Measurements from ENCODE around the gene LMNTD1.
"Not testable (repeated sequence)": the region's sequence is repeated elsewhere in the genome, so short reads cannot be mapped to it uniquely, and the experiment has no call there.

Gene LMNTD1

DNA sequence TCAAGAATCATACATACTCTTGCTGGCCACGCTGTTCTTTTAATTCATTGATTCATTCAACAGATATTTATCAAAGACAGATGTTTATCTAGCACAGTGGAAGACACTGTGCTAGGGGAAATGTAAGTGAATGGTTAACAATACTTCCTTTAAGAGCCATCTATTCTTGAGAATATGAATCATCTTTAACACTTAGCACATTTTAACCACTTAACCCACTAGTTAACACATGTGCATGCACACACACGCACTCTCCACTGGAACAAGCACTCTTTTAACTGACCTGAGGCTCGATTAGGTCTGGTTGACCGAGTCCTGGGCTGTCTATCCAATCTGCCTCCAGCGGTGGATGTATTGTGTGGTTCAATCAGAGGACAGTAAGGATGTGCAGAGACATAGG lies 34.6 kb downstream of the LMNTD1 start:
- no peak overlapping the region for H3K4me3 Mint-ChIP-seq
- no peaks in the 10 kb centered on the region for H3K9me3 Mint-ChIP-seq
- H3K27ac Mint-ChIP-seq = no peak overlapping the region
- H3K4me1 Mint-ChIP-seq = no peaks in the 10 kb centered on the region
- no peaks in the 10 kb centered on the region for H3K36me3 Mint-ChIP-seq
- peaks cover 3% of the 10 kb centered on the region for H3K27me3 Mint-ChIP-seq

GRCh38 chr12:25504744-25505143 lies 48.3 kb downstream of the LMNTD1 start:
- Mint-ChIP-seq H3K36me3 (no peaks in the 10 kb centered on the region), H3K27ac (no peak overlapping the region), H3K4me3 (no peak overlapping the region), H3K27me3 (peaks cover 2% of the 10 kb centered on the region), H3K4me1 (no peaks in the 10 kb centered on the region), H3K9me3 (no peaks in the 10 kb centered on the region)

GRCh38 chr12:25503666-25504065 lies 49.4 kb downstream of the LMNTD1 start:
- H3K9me3 Mint-ChIP-seq = no peaks in the 10 kb centered on the region
- H3K4me3 Mint-ChIP-seq = no peak overlapping the region
- H3K27ac Mint-ChIP-seq = no peak overlapping the region
- H3K4me1 Mint-ChIP-seq = no peaks in the 10 kb centered on the region
- H3K36me3 Mint-ChIP-seq = no peaks in the 10 kb centered on the region
- H3K27me3 Mint-ChIP-seq = peaks cover 2% of the 10 kb centered on the region

GRCh38 chr12:25502596-25502995 lies 50.5 kb downstream of the LMNTD1 start:
- H3K27ac Mint-ChIP-seq = no peak overlapping the region
- peaks cover 2% of the 10 kb centered on the region for H3K27me3 Mint-ChIP-seq
- no peaks in the 10 kb centered on the region for H3K9me3 Mint-ChIP-seq
- H3K4me3 Mint-ChIP-seq = no peak overlapping the region
- no peaks in the 10 kb centered on the region for H3K4me1 Mint-ChIP-seq
- H3K36me3 Mint-ChIP-seq = no peaks in the 10 kb centered on the region

GRCh38 chr12:25502118-25502517 lies 51.0 kb downstream of the LMNTD1 start:
- H3K36me3 Mint-ChIP-seq = no peaks in the 10 kb centered on the region
- H3K9me3 Mint-ChIP-seq = no peaks in the 10 kb centered on the region
- no peak overlapping the region for H3K4me3 Mint-ChIP-seq
- H3K4me1 Mint-ChIP-seq = no peaks in the 10 kb centered on the region
- H3K27ac Mint-ChIP-seq = no peak overlapping the region
- peaks cover 2% of the 10 kb centered on the region for H3K27me3 Mint-ChIP-seq

DNA sequence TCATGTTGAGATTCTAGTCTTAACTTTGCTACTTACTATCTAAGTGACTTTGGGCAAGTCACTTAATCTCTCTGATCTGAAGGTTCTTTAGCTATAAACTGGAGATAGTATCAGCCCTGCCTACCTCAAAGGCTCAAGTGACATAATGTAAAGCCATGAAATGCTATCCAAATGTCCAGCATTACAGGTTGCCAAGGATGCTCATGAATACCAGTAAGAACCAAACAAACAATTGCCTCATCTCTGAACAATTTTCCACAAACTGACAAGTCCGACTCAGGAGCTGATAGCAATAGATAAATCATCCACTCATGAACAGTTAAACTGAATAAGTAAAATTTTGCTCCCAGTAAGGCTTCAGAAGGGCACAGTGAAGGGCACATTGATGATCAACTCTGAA lies 51.5 kb downstream of the LMNTD1 start:
- H3K36me3 Mint-ChIP-seq = no peaks in the 10 kb centered on the region
- H3K4me3 Mint-ChIP-seq = no peak overlapping the region
- H3K27me3 Mint-ChIP-seq = peaks cover 2% of the 10 kb centered on the region
- no peaks in the 10 kb centered on the region for H3K9me3 Mint-ChIP-seq
- H3K27ac Mint-ChIP-seq = no peak overlapping the region
- H3K4me1 Mint-ChIP-seq = no peaks in the 10 kb centered on the region

DNA sequence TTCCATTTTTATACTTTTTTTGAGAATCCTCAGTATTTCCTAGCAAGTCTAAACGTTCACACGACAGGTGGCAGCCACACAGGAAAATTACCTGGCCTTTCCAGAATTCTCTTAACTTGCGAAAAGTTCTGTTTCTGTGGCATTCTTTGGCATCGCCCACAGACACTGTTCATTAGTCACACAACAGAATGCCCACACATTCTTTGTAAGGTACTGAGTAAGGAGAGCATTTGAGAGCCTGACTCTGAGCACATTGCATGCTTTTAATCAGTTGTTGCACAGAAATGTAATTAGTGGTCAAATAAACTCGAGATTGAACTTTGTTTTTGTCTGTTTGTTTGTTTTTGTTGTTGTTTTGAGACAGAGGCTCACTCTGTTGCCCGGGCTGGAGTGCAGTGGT lies 52.4 kb downstream of the LMNTD1 start:
- Mint-ChIP-seq H3K27me3 (peaks cover 2% of the 10 kb centered on the region), H3K36me3 (no peaks in the 10 kb centered on the region), H3K4me3 (no peak overlapping the region), H3K4me1 (peaks cover 3% of the 10 kb centered on the region), H3K27ac (no peak overlapping the region), H3K9me3 (no peaks in the 10 kb centered on the region)

GRCh38 chr12:25497021-25497420 lies 56.1 kb downstream of the LMNTD1 start:
- H3K27ac Mint-ChIP-seq = no peak overlapping the region
- peaks cover 2% of the 10 kb centered on the region for H3K27me3 Mint-ChIP-seq
- H3K36me3 Mint-ChIP-seq = no peaks in the 10 kb centered on the region
- no peak overlapping the region for H3K4me3 Mint-ChIP-seq
- no peaks in the 10 kb centered on the region for H3K9me3 Mint-ChIP-seq
- H3K4me1 Mint-ChIP-seq = peaks cover 3% of the 10 kb centered on the region

GRCh38 chr12:25496098-25496587 lies 56.9 kb downstream of the LMNTD1 start:
- Mint-ChIP-seq H3K27me3 (peaks cover 2% of the 10 kb centered on the region), H3K4me1 (peaks cover 3% of the 10 kb centered on the region), H3K36me3 (no peaks in the 10 kb centered on the region), H3K27ac (no peak overlapping the region), H3K4me3 (no peak overlapping the region), H3K9me3 (no peaks in the 10 kb centered on the region)

- peaks cover 3% of the 10 kb centered on the region for H3K4me1 Mint-ChIP-seq
- no peaks in the 10 kb centered on the region for H3K9me3 Mint-ChIP-seq
- no peak overlapping the region for H3K4me3 Mint-ChIP-seq
- H3K36me3 Mint-ChIP-seq = no peaks in the 10 kb centered on the region
- H3K27ac Mint-ChIP-seq = no peak overlapping the region
- peaks cover 2% of the 10 kb centered on the region for H3K27me3 Mint-ChIP-seq
Measured at GRCh38 chr12:25495331-25496097, 57.6 kb downstream of the LMNTD1 start.

DNA sequence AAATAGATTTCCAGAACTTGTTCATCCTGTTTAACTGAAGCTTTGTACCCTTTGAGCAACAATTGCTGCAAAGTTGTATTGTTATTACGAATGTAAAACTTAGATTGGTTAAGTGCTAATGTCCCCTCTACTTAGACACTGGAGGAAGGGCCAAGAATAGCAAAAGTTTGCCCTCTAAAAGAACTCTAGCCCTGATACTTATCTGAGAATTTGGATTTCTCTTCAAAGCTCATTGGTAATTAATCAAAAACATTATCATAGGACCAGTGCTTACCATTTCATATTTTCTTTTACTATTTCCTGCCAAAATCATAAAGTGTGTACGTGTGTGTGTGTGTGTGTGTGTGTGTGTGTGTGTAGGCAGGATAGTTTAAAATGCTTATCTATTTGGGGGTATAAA lies 58.2 kb downstream of the LMNTD1 start:
- H3K9me3 Mint-ChIP-seq = no peaks in the 10 kb centered on the region

GRCh38 chr12:25493682-25494081 lies 59.4 kb downstream of the LMNTD1 start:
- Mint-ChIP-seq H3K9me3 (no peaks in the 10 kb centered on the region), H3K36me3 (no peaks in the 10 kb centered on the region), H3K4me1 (peaks cover 3% of the 10 kb centered on the region), H3K4me3 (no peak overlapping the region), H3K27ac (no peak overlapping the region), H3K27me3 (no peaks in the 10 kb centered on the region)

More for the DNA sequence above, 58.2 kb downstream of the LMNTD1 start:
- Mint-ChIP-seq H3K4me1 (peaks cover 3% of the 10 kb centered on the region), H3K36me3 (no peaks in the 10 kb centered on the region), H3K4me3 (no peak overlapping the region), H3K27me3 (peaks cover 2% of the 10 kb centered on the region), H3K27ac (no peak overlapping the region)

DNA sequence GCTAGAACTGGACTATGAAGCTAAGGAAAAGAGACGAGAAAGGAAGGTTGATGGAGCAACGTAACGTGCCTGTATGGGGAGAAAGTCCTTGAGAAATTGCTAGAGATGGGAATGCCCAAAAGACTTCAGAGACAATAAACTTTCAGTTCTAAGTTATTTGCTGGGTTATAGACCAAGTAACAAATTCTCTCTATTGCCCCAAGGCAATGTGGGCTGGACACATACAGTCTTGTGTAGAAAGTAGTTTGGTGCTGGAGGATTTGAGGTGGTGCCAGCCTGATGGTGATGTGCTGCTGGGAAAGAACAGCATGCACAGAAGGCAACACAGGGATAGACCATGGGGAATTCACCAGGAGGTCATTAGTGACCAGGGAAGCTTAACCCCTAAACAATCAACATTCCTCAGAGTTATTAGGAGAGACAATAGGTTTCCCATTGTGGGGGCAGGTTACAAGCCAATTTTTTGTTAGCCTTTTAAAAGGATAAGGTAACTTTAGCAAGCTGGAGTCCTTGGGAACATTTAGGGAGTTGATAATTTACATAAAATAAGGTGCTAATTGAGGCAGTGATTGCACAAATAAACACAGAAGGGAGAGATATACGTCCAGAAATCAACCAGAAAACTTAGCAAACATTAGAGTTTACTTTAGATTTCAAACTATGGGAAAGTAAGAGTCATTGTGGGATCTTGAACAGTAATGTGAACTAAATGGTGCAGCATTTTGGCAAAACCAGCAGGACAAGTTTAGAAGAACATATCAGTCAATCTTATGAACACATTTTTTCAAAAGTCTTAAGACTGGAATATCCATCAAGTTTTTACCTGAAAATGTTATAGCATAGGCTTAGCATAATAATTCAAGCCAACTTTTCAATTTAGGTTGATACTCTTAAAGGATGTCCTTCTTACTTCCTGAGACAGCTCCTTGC lies 61.4 kb downstream of the LMNTD1 start:
- H3K36me3 Mint-ChIP-seq = no peaks in the 10 kb centered on the region
- H3K4me1 Mint-ChIP-seq = peaks cover 3% of the 10 kb centered on the region
- H3K27me3 Mint-ChIP-seq = no peaks in the 10 kb centered on the region
- no peak overlapping the region for H3K4me3 Mint-ChIP-seq
- no peak overlapping the region for H3K27ac Mint-ChIP-seq
- no peaks in the 10 kb centered on the region for H3K9me3 Mint-ChIP-seq

GRCh38 chr12:25488956-25489870 lies 63.9 kb downstream of the LMNTD1 start:
- not testable (repeated sequence) for H3K4me3 Mint-ChIP-seq, H3K27me3 Mint-ChIP-seq

GRCh38 chr12:25482625-25483024 lies 70.5 kb downstream of the LMNTD1 start:
- Mint-ChIP-seq H3K4me1 (no peaks in the 10 kb centered on the region), H3K27me3 (peaks cover 3% of the 10 kb centered on the region), H3K27ac (no peak overlapping the region), H3K36me3 (no peaks in the 10 kb centered on the region), H3K4me3 (no peak overlapping the region), H3K9me3 (no peaks in the 10 kb centered on the region)

More at GRCh38 chr12:25488956-25489870, 63.9 kb downstream of the LMNTD1 start:
- H3K27ac Mint-ChIP-seq, H3K9me3 Mint-ChIP-seq, H3K36me3 Mint-ChIP-seq, H3K4me1 Mint-ChIP-seq: not testable (repeated sequence)

Measured in activated naive CD4-positive, alpha-beta T cell treated with anti-CD3 and anti-CD28 coated beads, Interleukin-2, amount 50 U/mL, for 24 hours (primary cell).